NOMO-1 (cell line): Measurements from ENCODE around the gene DHDDS.
A peak's percentile ranks its signal among the peaks of the same experiment; 100 is the strongest.
"Not testable (repeated sequence)": the region's sequence is repeated elsewhere in the genome, so short reads cannot be mapped to it uniquely, and the experiment has no call there.

Source experiments
- DNase-seq, 2 experiments: peaks; one replicate each; lab custom pipeline; 2025; ENCODE audit not compliant: unreplicated experiment in 2 of 2; lab: John Stamatoyannopoulos, UW

Gene DHDDS

DNA sequence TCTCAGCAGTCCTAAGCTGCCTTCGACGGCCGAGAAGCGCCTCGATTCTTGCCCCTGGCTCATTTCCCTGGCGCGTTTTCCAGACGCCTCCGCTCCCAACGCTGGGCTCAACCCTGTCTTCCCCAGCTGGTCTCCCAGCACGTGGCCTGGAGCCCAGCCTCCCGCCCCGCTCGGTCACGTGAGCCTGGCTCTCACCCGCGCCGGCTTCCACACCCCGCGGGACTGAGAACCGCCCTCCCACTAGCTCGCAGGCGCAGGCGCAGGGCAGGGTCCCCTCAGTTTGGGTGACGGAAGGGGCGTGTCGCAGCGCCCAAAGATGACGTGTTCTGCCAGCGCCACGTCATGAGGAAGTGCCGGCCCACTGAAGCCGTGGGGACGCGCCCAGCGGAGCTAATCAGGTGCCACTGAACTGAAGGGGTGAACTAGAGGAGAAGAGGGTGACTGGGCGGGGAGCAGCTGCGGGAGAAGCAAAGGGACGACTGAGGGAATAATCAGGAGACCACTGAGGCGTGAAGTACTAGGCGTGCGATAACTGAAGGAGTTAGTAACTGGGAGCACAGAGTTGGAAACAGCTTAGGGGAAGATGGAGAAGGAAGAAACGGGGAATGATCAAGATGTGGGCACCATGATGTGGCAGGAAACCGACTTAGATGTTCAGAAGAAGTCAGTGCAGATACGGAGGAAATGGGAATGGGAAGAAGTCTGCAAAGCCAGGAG is at the start of gene DHDDS:
TSS of gene DHDDS (plus strand) at position 343 of the 717 bp plus-strand sequence. CDS start 625 bp downstream, outside the sequence.
- peak; percentile 97 to 98 for DNase-seq

DNA sequence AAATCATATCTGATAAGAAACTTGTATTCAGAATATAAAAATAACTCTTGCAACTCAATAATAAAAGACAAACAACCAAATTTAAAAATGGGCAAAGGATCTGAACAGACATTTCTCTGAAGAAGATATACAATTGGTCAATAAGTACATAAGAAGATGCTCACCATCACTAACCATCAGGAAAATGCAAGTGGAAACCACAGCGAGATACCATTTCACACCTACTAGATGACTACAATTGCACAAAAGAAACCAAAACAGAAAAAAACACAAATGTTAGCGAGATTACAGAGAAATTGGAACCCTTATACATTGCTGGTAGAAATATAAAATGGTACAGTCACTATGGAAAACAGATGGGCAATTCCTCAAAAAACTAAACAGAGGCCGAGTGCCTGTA is 48.0 kb upstream of the DHDDS start:
- DNase-seq: no peak

DNA sequence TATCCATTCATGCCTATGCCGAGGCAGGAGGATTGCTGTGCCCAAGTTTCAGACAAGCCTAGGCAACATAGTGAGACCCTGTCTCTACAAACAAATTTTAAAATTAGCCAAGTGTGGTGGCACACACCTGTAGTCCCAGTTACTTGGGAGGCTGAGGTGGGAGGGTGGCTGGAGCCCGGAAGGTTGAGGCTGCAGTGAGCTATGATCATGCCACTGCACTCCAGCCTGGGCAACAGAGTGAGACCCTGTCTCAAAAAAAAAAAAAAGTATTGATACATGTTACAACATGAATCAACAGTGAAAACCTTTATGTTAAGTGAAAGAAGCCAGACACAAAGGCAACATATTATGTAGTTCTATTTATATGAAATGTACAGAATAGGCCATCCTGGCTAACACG is 47.1 kb upstream of the DHDDS start:
- not testable (repeated sequence) for DNase-seq

- no peak for DNase-seq
These were observed 44.7 kb upstream of the DHDDS start for GRCh38 chr1:26387447-26387846.

- no peak for DNase-seq
These were observed 43.2 kb upstream of the DHDDS start for GRCh38 chr1:26388791-26389445.

GRCh38 chr1:26389604-26390247 is 42.4 kb upstream of the DHDDS start:
- DNase-seq: no peak

DNA sequence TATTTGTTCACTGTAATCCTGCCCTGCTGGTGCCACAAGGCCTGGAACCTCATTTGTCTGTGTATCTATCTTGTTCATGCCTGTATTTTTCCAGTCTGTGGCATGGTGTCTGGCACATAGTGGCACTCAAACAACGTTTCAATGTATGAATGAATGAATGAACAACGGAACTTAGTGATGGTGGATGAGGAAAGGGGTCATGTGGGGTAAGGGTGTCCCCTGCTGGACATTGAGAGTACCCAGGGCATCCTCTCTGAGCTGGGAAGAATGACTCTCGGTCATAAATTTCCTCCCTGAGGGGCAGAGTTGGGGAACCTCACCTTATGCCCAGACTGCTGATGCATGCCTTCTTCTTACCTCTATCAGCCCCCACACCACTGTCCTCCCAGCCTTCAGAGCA is 40.7 kb upstream of the DHDDS start:
- DNase-seq: peak in 1 of 2 experiments; percentile 54

GRCh38 chr1:26395754-26396153 is 36.4 kb upstream of the DHDDS start:
- DNase-seq: no peak

- DNase-seq: no peak
These were observed 33.1 kb upstream of the DHDDS start for GRCh38 chr1:26399034-26399433.

DNA sequence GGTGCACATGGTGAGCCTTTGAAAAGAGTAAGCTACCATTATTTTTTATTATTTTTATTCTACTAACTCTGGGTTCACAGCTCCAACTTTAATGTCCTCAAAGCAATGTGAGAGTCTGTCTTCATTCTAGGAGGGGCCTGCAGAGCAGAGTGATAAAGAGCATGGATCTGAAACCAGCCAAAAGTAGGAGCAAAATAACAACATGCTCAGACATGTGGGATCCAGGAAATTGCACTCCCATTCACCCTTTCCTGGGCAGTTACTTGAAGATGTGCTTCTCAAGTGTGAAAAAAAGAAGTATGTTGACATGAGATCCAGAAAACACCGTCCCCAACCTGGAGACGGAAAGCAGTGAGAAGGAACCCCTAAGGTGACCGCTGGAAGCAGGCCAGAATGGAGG is 30.2 kb upstream of the DHDDS start:
- DNase-seq: no peak

GRCh38 chr1:26403656-26404055 is 28.5 kb upstream of the DHDDS start:
- DNase-seq: no peak

GRCh38 chr1:26404641-26405040 is 27.5 kb upstream of the DHDDS start:
- DNase-seq: no peak

GRCh38 chr1:26405281-26405915 is 26.7 kb upstream of the DHDDS start:
- DNase-seq: no peak

DNA sequence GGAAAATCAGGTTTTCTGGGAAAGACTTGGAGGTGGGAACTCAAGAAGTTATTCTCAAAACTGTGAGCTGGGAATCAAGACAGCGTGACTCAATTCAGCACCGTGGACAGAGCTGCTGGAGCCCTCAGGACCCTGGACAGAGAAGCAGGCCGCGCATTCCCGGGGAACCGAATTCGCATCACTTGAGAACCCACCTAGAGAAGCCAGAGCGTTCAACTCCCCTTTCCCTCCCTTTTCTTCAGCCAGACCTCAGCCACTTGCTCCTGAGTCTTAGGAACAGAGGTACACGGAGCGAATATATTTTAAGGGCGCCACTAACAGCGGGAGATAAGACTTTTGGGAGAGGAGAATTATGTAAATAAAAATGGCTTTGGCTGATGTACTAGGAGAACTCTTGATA is 23.5 kb upstream of the DHDDS start:
- DNase-seq: peak; percentile 29 to 40

DNA sequence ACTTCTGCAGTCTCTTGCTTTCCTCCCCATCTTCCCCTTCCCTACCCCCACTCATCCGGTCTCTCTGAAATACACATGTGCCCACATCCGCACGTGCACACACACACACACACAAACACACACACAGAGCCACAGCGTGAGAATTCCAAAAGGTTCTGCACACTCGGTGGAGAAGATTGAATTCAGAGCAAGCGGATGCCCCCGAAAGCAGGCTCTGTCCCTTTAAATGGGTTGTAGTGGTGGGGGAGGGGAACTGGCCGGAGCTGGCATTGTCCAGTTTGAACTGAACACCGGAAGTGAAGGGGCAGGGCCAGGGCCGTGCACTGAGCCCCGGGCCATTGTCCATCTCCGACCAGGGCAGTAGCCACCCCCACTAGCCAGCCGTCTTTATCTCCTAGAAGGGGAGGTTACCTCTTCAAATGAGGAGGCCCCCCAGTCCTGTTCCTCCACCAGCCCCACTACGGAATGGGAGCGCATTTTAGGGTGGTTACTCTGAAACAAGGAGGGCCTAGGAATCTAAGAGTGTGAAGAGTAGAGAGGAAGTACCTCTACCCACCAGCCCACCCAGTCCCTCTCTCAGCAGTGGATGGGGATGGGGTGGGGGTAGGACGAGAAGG is 22.8 kb upstream of the DHDDS start:
- DNase-seq: no peak

DNA sequence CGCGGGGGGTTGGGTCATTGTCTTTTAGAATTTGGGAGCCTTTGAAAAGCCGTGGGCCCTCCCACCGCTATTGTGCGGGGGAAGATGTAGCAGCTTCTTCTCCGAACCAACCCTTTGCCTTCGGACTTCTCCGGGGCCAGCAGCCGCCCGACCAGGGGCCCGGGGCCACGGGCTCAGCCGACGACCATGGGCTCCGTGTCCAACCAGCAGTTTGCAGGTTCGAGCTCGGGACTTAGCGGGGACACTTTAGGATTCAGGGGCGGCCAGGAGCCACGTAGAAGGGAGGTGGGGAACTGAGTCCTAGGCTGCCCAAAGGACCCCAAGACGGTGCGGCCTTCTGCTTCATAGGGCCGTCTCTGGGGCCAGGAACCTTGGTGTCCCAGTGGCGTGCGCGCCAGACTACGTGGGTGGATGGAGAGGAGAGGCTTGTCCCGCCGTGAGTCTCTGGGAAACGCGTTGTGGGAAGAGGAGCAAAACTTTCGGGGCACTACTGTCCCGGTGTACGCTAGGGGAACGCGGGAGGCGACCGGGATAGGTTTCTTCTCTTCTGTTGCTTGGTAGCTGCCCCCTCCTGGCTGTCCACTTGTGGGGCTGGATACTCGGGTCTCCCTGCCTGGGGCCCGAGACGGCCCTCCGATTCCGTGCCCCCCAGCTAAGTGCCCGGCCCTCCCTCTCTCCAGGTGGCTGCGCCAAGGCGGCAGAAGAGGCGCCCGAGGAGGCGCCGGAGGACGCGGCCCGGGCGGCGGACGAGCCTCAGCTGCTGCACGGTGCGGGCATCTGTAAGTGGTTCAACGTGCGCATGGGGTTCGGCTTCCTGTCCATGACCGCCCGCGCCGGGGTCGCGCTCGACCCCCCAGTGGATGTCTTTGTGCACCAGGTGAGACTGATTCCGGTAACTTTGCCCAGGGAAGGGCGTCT is 21.2 kb upstream of the DHDDS start, which contains the start of gene LIN28A:
TSS of gene LIN28A (plus strand) at position 112 of the 918 bp plus-strand sequence. CDS start at position 187, 75 bp downstream.
- no peak for DNase-seq

- DNase-seq: no peak
These were observed 20.5 kb upstream of the DHDDS start for GRCh38 chr1:26411624-26412074.

DNA sequence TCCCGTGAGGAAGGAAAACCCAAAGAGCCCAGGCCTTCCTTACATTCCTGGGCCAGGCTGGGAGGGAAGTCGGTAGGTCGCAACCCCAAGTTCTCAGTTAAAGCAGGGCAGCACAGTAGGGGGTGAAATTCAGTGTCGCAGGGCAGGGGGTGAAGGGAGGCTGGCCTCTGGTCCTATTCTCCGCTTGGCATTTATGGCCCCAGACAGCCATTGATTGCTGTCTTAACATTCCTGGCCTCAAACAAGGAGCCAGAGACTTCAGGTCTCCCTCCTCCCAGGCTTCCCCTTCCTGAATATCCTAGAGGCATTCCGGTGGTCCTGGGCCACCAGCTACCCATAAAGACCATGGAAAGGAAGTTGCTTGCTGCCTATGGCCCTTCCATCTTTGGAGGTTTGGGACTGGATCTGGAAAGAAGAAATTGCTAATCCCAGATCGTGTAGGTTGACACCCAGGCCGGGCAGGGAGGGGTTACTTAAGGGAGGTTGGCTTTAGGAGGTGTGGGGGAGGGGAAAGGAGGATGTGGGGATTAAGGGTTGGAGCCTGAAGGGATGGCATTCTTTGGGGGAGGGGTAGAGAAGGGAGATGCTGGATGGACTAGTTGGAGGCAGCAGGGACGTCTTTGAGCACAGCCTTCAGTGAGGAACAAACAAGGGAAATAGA is 19.8 kb upstream of the DHDDS start:
- no peak for DNase-seq

GRCh38 chr1:26413031-26413430 is 19.1 kb upstream of the DHDDS start:
- DNase-seq: no peak
